IMR-90 (cell line): ENCODE data around the gene AAGAB. TPM values are rescaled to one million over a fixed set of nuclear protein-coding genes. Genes with fewer than 3 reads are reported as not detected.
A peak's percentile ranks its signal among the peaks of the same experiment; 100 is the strongest.

Experiments used
- ATAC-seq: fragments of 200-7000 bp; cut with Tn5 transposase; 2 replicates; pipeline ENCODE4 v1.9.1; 2020; ENCODE audit warnings: low read depth, mild to moderate bottlenecking, moderate library complexity
- BruUV-seq: library from RNA; stranded (reverse); fragments of 400-500 nt; replicated peaks from 2 replicates; lab custom pipeline; 2021; lab: Mats Ljungman, UMichigan
- CTCF ChIA-PET: fragments of 300-600 bp; formaldehyde crosslinking; extraction: SDS; loops from one replicate; lab custom pipeline; 2021; ENCODE audit warnings: antibody characterized with exemption; lab: Yijun Ruan, JAX
- POLR2A ChIA-PET: fragments of 300-600 bp; sonication (Branson Sonifier 250); formaldehyde crosslinking; loops from one replicate; lab custom pipeline; 2022; ENCODE audit warnings: antibody characterized with exemption; ENCODE audit not compliant: unreplicated experiment; lab: Charles Lee
- DNase-seq: peaks from one replicate; pipeline ENCODE4 v3.0.0; 2013
- H2AFZ ChIP-seq: replicated peaks from 2 replicates; pipeline ENCODE3; 2013; ENCODE audit warnings: low read length, mild to moderate bottlenecking; ENCODE audit not compliant: poor library complexity
- H2AK5ac ChIP-seq: 2 replicates; pipeline ENCODE4 v1.6.1; 2013; ENCODE audit warnings: low read depth, low read length, inconsistent platforms
- H2AK9ac ChIP-seq: replicated peaks from 2 replicates; pipeline ENCODE3; 2013; ENCODE audit warnings: mild to moderate bottlenecking, low read depth, low read length, moderate library complexity; ENCODE audit not compliant: poor library complexity
- H2BK120ac ChIP-seq: 2 replicates; pipeline ENCODE4 v1.6.1; 2013; ENCODE audit warnings: low read depth, low read length, inconsistent platforms
- H2BK15ac ChIP-seq: 3 replicates; pipeline ENCODE4 v1.6.1; 2013; ENCODE audit warnings: low read depth, low read length, inconsistent platforms
- H2BK20ac ChIP-seq: 2 replicates; pipeline ENCODE4 v1.6.1; 2013; ENCODE audit warnings: low read depth, mild to moderate bottlenecking, inconsistent platforms, low read length, moderate library complexity
- H2BK5ac ChIP-seq: 2 replicates; pipeline ENCODE4 v1.6.1; 2013; ENCODE audit warnings: mild to moderate bottlenecking, low read depth, low read length, inconsistent platforms; ENCODE audit not compliant: poor library complexity, severe bottlenecking
- H3K14ac ChIP-seq: replicated peaks from 2 replicates; pipeline ENCODE4 v1.6.1; 2013; ENCODE audit warnings: low read depth, low read length, inconsistent platforms
- H3K18ac ChIP-seq: 2 replicates; pipeline ENCODE4 v1.6.1; 2013; ENCODE audit warnings: low read depth, low read length, control low read depth
- H3K23ac ChIP-seq: 2 replicates; pipeline ENCODE4 v1.6.1; 2013; ENCODE audit warnings: low read depth, low read length, inconsistent platforms
- H3K27ac ChIP-seq: 2 replicates; pipeline ENCODE4 v1.5.1; 2013; ENCODE audit warnings: mild to moderate bottlenecking, control low read depth, low read length; ENCODE audit not compliant: insufficient read depth
- H3K27me3 ChIP-seq: 2 replicates; pipeline ENCODE4 v1.6.1; 2013; ENCODE audit warnings: low read length; ENCODE audit not compliant: control insufficient read depth, insufficient read depth
- H3K36me3 ChIP-seq: 2 replicates; pipeline ENCODE4 v1.6.1; 2013; ENCODE audit warnings: low read length, mixed read lengths; ENCODE audit not compliant: control insufficient read depth, insufficient read depth
- H3K4ac ChIP-seq: 2 replicates; pipeline ENCODE4 v1.6.1; 2013; ENCODE audit warnings: low read depth, low read length, inconsistent platforms
- H3K4me1 ChIP-seq: 2 replicates; pipeline ENCODE4 v1.6.1; 2013; ENCODE audit warnings: low read length, mixed read lengths; ENCODE audit not compliant: control insufficient read depth, insufficient read depth
- H3K4me2 ChIP-seq: 2 replicates; pipeline ENCODE4 v1.6.1; 2013; ENCODE audit warnings: low read depth, mild to moderate bottlenecking, control low read depth, low read length, moderate library complexity
- H3K4me3 ChIP-seq: 2 replicates; pipeline ENCODE4 v1.5.1; 2013; ENCODE audit warnings: low read depth, mild to moderate bottlenecking, control low read depth, low read length, moderate library complexity; ENCODE audit not compliant: insufficient read depth
- H3K56ac ChIP-seq: 2 replicates; pipeline ENCODE4 v1.6.1; 2013; ENCODE audit warnings: low read length, inconsistent platforms; ENCODE audit not compliant: insufficient read depth; ENCODE audit errors: extremely low read depth
- H3K79me1 ChIP-seq, 2 experiments: 2 replicates each; pipeline ENCODE4 v1.6.1; 2013; ENCODE audit warnings: low read length in 2 of 2, inconsistent platforms in 1 of 2, low read depth in 1 of 2
- H3K9ac ChIP-seq: 2 replicates; pipeline ENCODE4 v1.6.1; 2013; ENCODE audit warnings: low read depth, low read length, control low read depth
- H3K9me1 ChIP-seq: 2 replicates; pipeline ENCODE4 v1.6.1; 2013; ENCODE audit warnings: low read length, inconsistent platforms; ENCODE audit not compliant: insufficient read depth
- H3K9me3 ChIP-seq: 2 replicates; pipeline ENCODE4 v1.6.1; 2013; ENCODE audit warnings: low read length; ENCODE audit not compliant: control insufficient read depth, insufficient read depth
- H4K20me1 ChIP-seq: 2 replicates; pipeline ENCODE4 v1.6.1; 2013; ENCODE audit warnings: low read length, inconsistent platforms; ENCODE audit not compliant: insufficient read depth
- H4K5ac ChIP-seq: 2 replicates; pipeline ENCODE4 v1.6.1; 2013; ENCODE audit warnings: mild to moderate bottlenecking, low read depth, low read length, control low read depth
- H4K8ac ChIP-seq, 2 experiments: 2 replicates each; pipeline ENCODE4 v1.6.1; 2013; ENCODE audit warnings: low read depth in 2 of 2, low read length in 2 of 2, control low read depth in 1 of 2, inconsistent platforms in 1 of 2
- H4K91ac ChIP-seq: 2 replicates; pipeline ENCODE4 v1.6.1; 2013; ENCODE audit warnings: low read depth, low read length, inconsistent platforms; ENCODE audit not compliant: insufficient read depth
- BHLHE40 ChIP-seq: fragments of 150-350 bp; IDR thresholded peaks from 2 replicates; pipeline ENCODE4 v1.6.1; 2016; ENCODE audit warnings: mild to moderate bottlenecking, low read depth, low read length
- NFE2L2 ChIP-seq: fragments of 150-350 bp; IDR thresholded peaks from 2 replicates; pipeline ENCODE4 v1.6.1; 2016; ENCODE audit warnings: low read depth, mild to moderate bottlenecking, low read length
- RAD21 ChIP-seq: IDR thresholded peaks from 2 replicates; pipeline ENCODE4 v1.6.1; 2012; ENCODE audit warnings: low read length, improper control_type of control experiment
- WGBS, 2 experiments: methylation state at CpG; one replicate each; pipeline versions ENCODE4 v1.1.5 to v1.1.7; 2013; ENCODE audit warnings: missing lambda C conversion rate in 2 of 2; ENCODE audit not compliant: insufficient read length in 1 of 2; ENCODE audit errors: extremely low coverage in 2 of 2; 5-methylcytosine and 5-hydroxymethylcytosine counted together
- dilution Hi-C: fragments of 300-500 bp; cut with HindIII; formaldehyde crosslinking; loops from one replicate; pipeline ENCODE4 v1.14.3; 2018; ENCODE audit warnings: low sequenced_read_pairs; ENCODE audit not compliant: unreplicated experiment
- in situ Hi-C: fragments of 300-500 bp; cut with MboI; formaldehyde crosslinking; loops from 3 replicates; pipeline ENCODE4 v1.14.3; 2019; ENCODE audit warnings: low sequenced_read_pairs, inconsistent platforms, mixed read lengths
- intact Hi-C: fragments of 100-400 bp; cut with micrococcal nuclease; formaldehyde crosslinking; loops from 2 replicates; pipeline ENCODE4 v1.10.0; 2022
- polyA plus RNA-seq, 3 experiments: library from polyadenylated mRNA; depleted of rRNA; stranded (reverse); fragments of >200 nt; gene quantifications; 2 replicates each; pipeline ENCODE4 v1.2.3, GENCODE V29; 2012; ENCODE audit warnings: low replicate concordance in 1 of 3
- total RNA-seq: library from RNA; depleted of rRNA; stranded (reverse); fragments of >200 nt; gene quantifications from 2 replicates; pipeline ENCODE4 v1.2.3, GENCODE V29; 2012

AAGAB gene
- total and polyA plus RNA-seq, 2 of the 4 experiments (the other 2 are of a cell fraction) = 26.1 to 69.7 TPM

GRCh38 chr15:67179411-67179995 is 75.0 kb downstream of the AAGAB start:
- intact Hi-C loops (loop anchor here (2.0 kb wide), 1 partner anchor 45 kb away; no protein-coding TSS in a partner anchor), in situ Hi-C loops (loop anchor here (5.0 kb wide), 1 partner anchor 72 kb away; no protein-coding TSS in a partner anchor), dilution Hi-C loops (no loop called here)
- H3K27me3 ChIP-seq = no peaks in the 10 kb centered on the region
- H4K5ac ChIP-seq = peak overlapping the region; percentile 59
- BruUV-seq = no TSS peak
- peak overlapping the region; percentile 87 for H4K91ac ChIP-seq
- peaks cover 9% of the 10 kb centered on the region for H4K20me1 ChIP-seq
- TF ChIP-seq BHLHE40 = no peak
- no peak for TF ChIP-seq NFE2L2
- no peak for TF ChIP-seq RAD21
- DNase-seq (no peak), ATAC-seq (no peak)
- no peak overlapping the region for H3K4me3 ChIP-seq
- peak overlapping the region; percentile 92 for H2BK5ac ChIP-seq
- peak overlapping the region; percentile 66 for H3K14ac ChIP-seq
- H2BK15ac ChIP-seq = peak overlapping the region; percentile 36
- peak overlapping the region; percentile 35 to 96 for H4K8ac ChIP-seq
- peak overlapping the region; percentile 98 for H3K23ac ChIP-seq
- H2BK20ac ChIP-seq = peak overlapping the region; percentile 97
- CTCF ChIA-PET = no interaction called here
- H3K4ac ChIP-seq = peak overlapping the region; percentile 95
- whole genome bisulfite sequencing, 2 experiments = 96% methylated on average over 4 of the region's 9 CpGs; no CpG with 5 or more reads in 1 of the 2 experiments
- peak overlapping the region; percentile 25 for H3K9ac ChIP-seq
- H3K36me3 ChIP-seq = peaks cover 74% of the 10 kb centered on the region
- no peak overlapping the region for H3K4me2 ChIP-seq
- peak overlapping the region; percentile 78 for H3K18ac ChIP-seq
- no peak overlapping the region for H2AFZ ChIP-seq
- H2AK9ac ChIP-seq = peak overlapping the region; percentile 8
- peak overlapping the region; percentile 97 for H2BK120ac ChIP-seq
- peak overlapping the region; percentile 68 for H3K56ac ChIP-seq
- peak overlapping the region; percentile 84 for H2AK5ac ChIP-seq
- peaks cover 64% of the 10 kb centered on the region for H3K9me1 ChIP-seq
- H3K4me1 ChIP-seq = peaks cover 63% of the 10 kb centered on the region
- POLR2A ChIA-PET = interaction anchor here (1.1 kb wide), 1 partner anchor 73 kb away, joined by 4 read pairs; no protein-coding TSS in a partner anchor
- H3K27ac ChIP-seq = peak overlapping the region; percentile 90
- no peaks in the 10 kb centered on the region for H3K9me3 ChIP-seq
- peaks cover 62 to 91% of the 10 kb centered on the region in 2 experiments for H3K79me1 ChIP-seq
